Gastrocnemius medialis (tissue), 4 donors: Measurements from ENCODE around the gene OSM.

Source experiments
- CTCF ChIP-seq, 5 experiments: fragments of 450-650 bp in 3 of 5; fragments of 200-600 bp in 2 of 5; sonication (generic) in 2 of 5; IDR thresholded peaks in 4 of 5; conservative IDR thresholded peaks in 1 of 5; 1 replicate in 4 of 5; 2 replicates in 1 of 5; pipeline ENCODE4 v1.5.1; 2016 to 2019; ENCODE audit warnings: antibody characterized with exemption in 5 of 5, mild to moderate bottlenecking in 3 of 5, moderate library complexity in 3 of 5
- POLR2A ChIP-seq, 2 donors: fragments of 450-650 bp; IDR thresholded peaks; one replicate each; pipeline ENCODE4 v1.6.1; 2017; ENCODE audit warnings: antibody characterized with exemption in 2 of 2, mild to moderate bottlenecking in 2 of 2, moderate library complexity in 2 of 2

- TF ChIP-seq POLR2A (IDR thresholded peaks at IDR 0.05) (no peak), CTCF (IDR thresholded peaks at IDR 0.05 in 4 of 5, conservative IDR thresholded peaks at IDR 0.05 in 1 of 5) (no peak)
Measured at GRCh38 chr22:30219668-30220278, 46.9 kb downstream of the OSM start.
